Stomach (tissue), 4 donors: ENCODE measurements around the gene B3GAT2.
A peak's percentile ranks its signal among the peaks of the same experiment; 100 is the strongest.

ENCODE experiments used
- POLR2A ChIP-seq, 4 donors: fragments of 450-650 bp; IDR thresholded peaks; one replicate each; pipeline ENCODE4 v1.6.1; 2016; ENCODE audit warnings: antibody characterized with exemption in 4 of 4, control low read depth in 2 of 4, mild to moderate bottlenecking in 1 of 4, moderate library complexity in 1 of 4
- POLR2AphosphoS5 ChIP-seq, 3 donors: sonication (generic); formaldehyde crosslinking; IDR thresholded peaks; one replicate each; pipeline ENCODE4 v1.6.1; 2016; ENCODE audit warnings: antibody characterized with exemption in 3 of 3
- TF ChIP-seq, protein P1 (sequence below), 7 experiments: fragments of 450-650 bp in 4 of 7; fragments of 200-600 bp in 3 of 7; sonication (generic) in 3 of 7; IDR thresholded peaks; one replicate each; pipeline ENCODE4 v1.5.1; 2016 to 2019; ENCODE audit warnings: antibody characterized with exemption in 7 of 7, control low read depth in 2 of 7, mild to moderate bottlenecking in 1 of 7

DNA sequence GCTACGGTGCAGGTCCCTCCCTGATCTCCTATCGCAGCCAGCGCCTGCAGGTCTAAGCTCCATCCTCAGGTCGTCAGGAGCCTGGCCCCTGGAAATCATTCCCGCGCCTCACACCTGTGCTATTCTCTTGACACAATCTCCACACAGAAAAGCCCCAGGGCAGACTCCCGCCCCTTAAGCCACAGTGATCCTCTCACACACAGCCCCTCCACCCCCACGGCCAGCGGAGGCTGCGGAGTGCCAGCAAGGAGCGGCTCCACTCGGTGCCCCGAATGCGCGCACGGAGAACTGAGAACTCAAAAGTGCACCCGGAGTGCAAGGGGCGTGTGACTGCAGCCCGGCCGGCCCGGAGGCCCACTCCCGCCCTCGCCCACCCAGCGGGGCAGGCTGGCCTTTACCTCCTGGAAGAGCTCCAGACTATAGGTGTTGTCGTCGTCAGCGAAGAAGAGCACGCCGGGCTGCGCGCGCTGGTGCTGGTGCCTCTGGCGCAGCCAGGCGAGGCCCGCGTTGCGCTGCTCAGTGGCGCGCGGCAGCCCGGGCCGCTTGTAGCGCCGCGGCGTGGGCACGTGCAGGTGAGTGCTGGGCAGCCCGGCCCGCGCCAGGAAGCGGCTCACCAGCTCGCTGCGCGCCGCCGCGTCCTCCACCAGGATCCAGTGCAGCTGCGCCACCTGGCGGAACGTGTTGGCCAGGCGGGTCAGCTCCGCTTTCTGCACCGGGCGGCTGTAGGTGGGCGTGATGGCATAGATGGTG lies 1.2 kb downstream of the B3GAT2 start:
- TF ChIP-seq, protein P1, sequence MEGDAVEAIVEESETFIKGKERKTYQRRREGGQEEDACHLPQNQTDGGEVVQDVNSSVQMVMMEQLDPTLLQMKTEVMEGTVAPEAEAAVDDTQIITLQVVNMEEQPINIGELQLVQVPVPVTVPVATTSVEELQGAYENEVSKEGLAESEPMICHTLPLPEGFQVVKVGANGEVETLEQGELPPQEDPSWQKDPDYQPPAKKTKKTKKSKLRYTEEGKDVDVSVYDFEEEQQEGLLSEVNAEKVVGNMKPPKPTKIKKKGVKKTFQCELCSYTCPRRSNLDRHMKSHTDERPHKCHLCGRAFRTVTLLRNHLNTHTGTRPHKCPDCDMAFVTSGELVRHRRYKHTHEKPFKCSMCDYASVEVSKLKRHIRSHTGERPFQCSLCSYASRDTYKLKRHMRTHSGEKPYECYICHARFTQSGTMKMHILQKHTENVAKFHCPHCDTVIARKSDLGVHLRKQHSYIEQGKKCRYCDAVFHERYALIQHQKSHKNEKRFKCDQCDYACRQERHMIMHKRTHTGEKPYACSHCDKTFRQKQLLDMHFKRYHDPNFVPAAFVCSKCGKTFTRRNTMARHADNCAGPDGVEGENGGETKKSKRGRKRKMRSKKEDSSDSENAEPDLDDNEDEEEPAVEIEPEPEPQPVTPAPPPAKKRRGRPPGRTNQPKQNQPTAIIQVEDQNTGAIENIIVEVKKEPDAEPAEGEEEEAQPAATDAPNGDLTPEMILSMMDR (IDR thresholded peaks at IDR 0.05) = peak in 5 of 7 experiments; percentile 50 to 82 (median 77)
- TF ChIP-seq POLR2AphosphoS5 (IDR thresholded peaks at IDR 0.05) (peak in 1 of 3 donors; percentile 26), POLR2A (IDR thresholded peaks at IDR 0.05) (no peak)
